Neuronal stem cell (in vitro differentiated cells): ENCODE data around the gene CFTR.

Source experiments
- DNase-seq: peaks from one replicate; pipeline ENCODE4 v3.0.0-alpha.2; 2013; ENCODE audit warnings: low spot score
- H2AFZ ChIP-seq: one replicate; pipeline ENCODE4 v1.6.1; 2013; ENCODE audit warnings: mild to moderate bottlenecking, low read length, inconsistent platforms
- H2AK5ac ChIP-seq: 2 replicates; pipeline ENCODE4 v1.6.1; 2013; ENCODE audit warnings: low read depth, mild to moderate bottlenecking, inconsistent platforms, low read length, moderate library complexity, mixed read lengths
- H2BK120ac ChIP-seq: 2 replicates; pipeline ENCODE4 v1.6.1; 2013; ENCODE audit warnings: low read depth, mild to moderate bottlenecking, inconsistent platforms, low read length, moderate library complexity, mixed read lengths
- H2BK12ac ChIP-seq: one replicate; pipeline ENCODE4 v1.6.1; 2013; ENCODE audit warnings: low read length, inconsistent platforms
- H2BK15ac ChIP-seq: 2 replicates; pipeline ENCODE4 v1.6.1; 2013; ENCODE audit warnings: mild to moderate bottlenecking, low read length, inconsistent platforms, mixed read lengths
- H2BK5ac ChIP-seq: one replicate; pipeline ENCODE4 v1.6.1; 2013; ENCODE audit warnings: inconsistent platforms, mild to moderate bottlenecking, low read length, moderate library complexity
- H3K14ac ChIP-seq: one replicate; pipeline ENCODE4 v1.6.1; 2013; ENCODE audit warnings: low read length, inconsistent platforms
- H3K18ac ChIP-seq: 2 replicates; pipeline ENCODE4 v1.6.1; 2013; ENCODE audit warnings: low read length, inconsistent platforms
- H3K23ac ChIP-seq: 2 replicates; pipeline ENCODE4 v1.6.1; 2013; ENCODE audit warnings: low read depth, mild to moderate bottlenecking, mixed read lengths, low read length, inconsistent platforms; ENCODE audit not compliant: poor library complexity
- H3K27ac ChIP-seq: replicated peaks from 3 replicates; pipeline ENCODE4 v1.5.1; 2013; ENCODE audit warnings: low read length, inconsistent platforms
- H3K27me3 ChIP-seq, 3 experiments: 2 replicates each; pipeline ENCODE4 v1.6.1; 2013; ENCODE audit warnings: low read length in 3 of 3, mild to moderate bottlenecking in 2 of 3, inconsistent platforms in 1 of 3, low read depth in 1 of 3, mixed read lengths in 1 of 3, moderate library complexity in 1 of 3; ENCODE audit not compliant: control insufficient read depth in 3 of 3, insufficient read depth in 3 of 3
- H3K36me3 ChIP-seq, 2 donors: replicated peaks in 1 of 2; 2 replicates each; pipeline ENCODE4 v1.6.1; 2013; ENCODE audit warnings: low read length in 2 of 2; ENCODE audit not compliant: control insufficient read depth in 2 of 2, insufficient read depth in 2 of 2
- H3K4ac ChIP-seq: 2 replicates; pipeline ENCODE4 v1.6.1; 2013; ENCODE audit warnings: inconsistent platforms, mild to moderate bottlenecking, low read length, moderate library complexity
- H3K4me1 ChIP-seq, 2 donors: 1 replicate in 1 of 2; 2 replicates in 1 of 2; pipeline ENCODE4 v1.6.1; 2013; ENCODE audit warnings: low read length in 2 of 2, low read depth in 1 of 2; ENCODE audit not compliant: control insufficient read depth in 2 of 2, insufficient read depth in 1 of 2
- H3K4me2 ChIP-seq: one replicate; pipeline ENCODE4 v1.6.1; 2013; ENCODE audit warnings: mild to moderate bottlenecking, low read length, inconsistent platforms; ENCODE audit not compliant: insufficient read depth, poor library complexity, severe bottlenecking
- H3K4me3 ChIP-seq, 2 donors: 2 replicates each; pipeline ENCODE4 v1.5.1; 2013; ENCODE audit warnings: low read length in 2 of 2, mild to moderate bottlenecking in 2 of 2, inconsistent platforms in 1 of 2, moderate library complexity in 1 of 2
- H3K79me1 ChIP-seq: one replicate; pipeline ENCODE4 v1.6.1; 2013; ENCODE audit warnings: low read depth, mild to moderate bottlenecking, inconsistent platforms, low read length, moderate library complexity
- H3K9ac ChIP-seq: one replicate; pipeline ENCODE4 v1.6.1; 2013; ENCODE audit warnings: mild to moderate bottlenecking, low read depth, low read length, inconsistent platforms; ENCODE audit not compliant: poor library complexity
- H3K9me3 ChIP-seq, 2 donors: replicated peaks in 1 of 2; 2 replicates each; pipeline versions ENCODE3 to v1.6.1; 2013; ENCODE audit warnings: low read length in 2 of 2, mild to moderate bottlenecking in 2 of 2, inconsistent platforms in 1 of 2, low read depth in 1 of 2, mixed read lengths in 1 of 2, moderate library complexity in 1 of 2; ENCODE audit not compliant: control insufficient read depth in 2 of 2, insufficient read depth in 1 of 2
- H4K8ac ChIP-seq: one replicate; pipeline ENCODE4 v1.6.1; 2013; ENCODE audit warnings: low read depth, mild to moderate bottlenecking, inconsistent platforms, low read length, moderate library complexity
- H4K91ac ChIP-seq: one replicate; pipeline ENCODE4 v1.6.1; 2013; ENCODE audit warnings: low read length, low read depth, mild to moderate bottlenecking, inconsistent platforms; ENCODE audit not compliant: poor library complexity
- WGBS, 2 donors: extraction: QIAGEN DNeasy Blood & Tissue Kit; methylation state at CpG; one replicate each; pipeline ENCODE4 v1.1.7; 2013; ENCODE audit warnings: missing lambda C conversion rate in 2 of 2, mixed read lengths in 1 of 2; ENCODE audit not compliant: insufficient read length in 2 of 2, insufficient replicate concordance in 1 of 2; ENCODE audit errors: extremely low coverage in 2 of 2; 5-methylcytosine and 5-hydroxymethylcytosine counted together

The CFTR gene

GRCh38 chr7:117592011-117592635 is 112.3 kb downstream of the CFTR start:
- Histone ChIP-seq H4K8ac (no peak overlapping the region), H2BK15ac (no peak overlapping the region), H3K27me3 (no peaks in the 10 kb centered on the region), H3K18ac (no peak overlapping the region), H2BK5ac (no peak overlapping the region), H3K14ac (no peak overlapping the region), H4K91ac (no peak overlapping the region), H3K4me2 (no peak overlapping the region), H3K4me3 (no peak overlapping the region), H2BK120ac (no peak overlapping the region), H3K4ac (no peak overlapping the region), H3K27ac (no peak overlapping the region), H3K9ac (no peak overlapping the region), H3K9me3 (no peaks in the 10 kb centered on the region), H2AFZ (no peak overlapping the region), H3K79me1 (no peaks in the 10 kb centered on the region), H3K36me3 (no peaks in the 10 kb centered on the region), H3K23ac (no peak overlapping the region), H3K4me1 (no peaks in the 10 kb centered on the region), H2BK12ac (no peak overlapping the region), H2AK5ac (no peak overlapping the region)
- no CpG with 5 or more reads among the region's 11 CpGs for WGBS, 2 donors
- no peak for DNase-seq

DNA sequence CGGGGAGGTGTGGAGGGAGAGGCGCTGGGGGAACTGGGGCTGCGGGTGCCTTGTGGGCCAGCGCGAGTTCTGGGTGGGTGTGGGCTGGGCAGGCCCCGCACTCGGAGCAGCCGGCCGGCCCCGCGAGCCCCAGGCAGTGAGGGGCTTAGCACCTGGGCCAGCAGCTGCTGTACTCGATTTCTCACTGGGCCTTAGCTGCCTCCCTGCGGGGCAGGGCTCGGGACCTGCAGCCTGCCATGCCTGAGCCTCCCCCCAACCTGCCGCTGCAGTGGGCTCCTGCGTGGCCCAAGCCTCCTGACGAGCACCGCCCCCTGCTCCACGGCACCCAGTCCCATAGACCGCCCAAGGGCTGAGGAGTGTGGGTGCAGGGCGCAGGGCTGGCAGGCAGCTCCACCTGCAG is 116.3 kb downstream of the CFTR start:
- Histone ChIP-seq H3K18ac (peak overlapping the region; percentile 28), H3K27me3 (no peaks in the 10 kb centered on the region), H2BK15ac (no peak overlapping the region), H2BK120ac (no peak overlapping the region), H3K14ac (no peak overlapping the region), H4K8ac (no peak overlapping the region), H2BK12ac (peak overlapping the region; percentile 41), H2AK5ac (no peak overlapping the region), H2BK5ac (no peak overlapping the region), H3K4me1 (peaks cover 0 to 3% of the 10 kb centered on the region in 2 donors), H3K79me1 (no peaks in the 10 kb centered on the region), H2AFZ (no peak overlapping the region), H3K36me3 (no peaks in the 10 kb centered on the region), H3K9ac (no peak overlapping the region), H4K91ac (no peak overlapping the region), H3K4ac (no peak overlapping the region), H3K27ac (no peak overlapping the region), H3K23ac (no peak overlapping the region), H3K4me2 (no peak overlapping the region), H3K4me3 (no peak overlapping the region), H3K9me3 (no peaks in the 10 kb centered on the region)
- DNase-seq: no peak
- WGBS, 2 donors: no CpG with 5 or more reads among the region's 21 CpGs

- H2BK120ac ChIP-seq: no peak overlapping the region
- H4K91ac ChIP-seq: no peak overlapping the region
- no peak overlapping the region for H2AFZ ChIP-seq
- no peak overlapping the region for H3K4ac ChIP-seq
- H3K23ac ChIP-seq: no peak overlapping the region
- H3K18ac ChIP-seq: no peak overlapping the region
- no peak overlapping the region for H2AK5ac ChIP-seq
- no peak overlapping the region for H2BK5ac ChIP-seq
- H2BK12ac ChIP-seq: no peak overlapping the region
- no peak overlapping the region for H3K4me2 ChIP-seq
- H3K79me1 ChIP-seq: no peaks in the 10 kb centered on the region
- no CpG with 5 or more reads among the region's 2 CpGs for WGBS, 2 donors
- H4K8ac ChIP-seq: no peak overlapping the region
- no peaks in the 10 kb centered on the region for H3K27me3 ChIP-seq
- H3K9me3 ChIP-seq: no peaks in the 10 kb centered on the region
- peaks cover 0 to 3% of the 10 kb centered on the region in 2 donors for H3K4me1 ChIP-seq
- H2BK15ac ChIP-seq: no peak overlapping the region
- H3K9ac ChIP-seq: no peak overlapping the region
- peak; percentile 8 for DNase-seq
- no peak overlapping the region for H3K4me3 ChIP-seq
- no peak overlapping the region for H3K14ac ChIP-seq
- no peaks in the 10 kb centered on the region for H3K36me3 ChIP-seq
- H3K27ac ChIP-seq: no peak overlapping the region
These were observed 117.9 kb downstream of the CFTR start for GRCh38 chr7:117597755-117598154.

DNA sequence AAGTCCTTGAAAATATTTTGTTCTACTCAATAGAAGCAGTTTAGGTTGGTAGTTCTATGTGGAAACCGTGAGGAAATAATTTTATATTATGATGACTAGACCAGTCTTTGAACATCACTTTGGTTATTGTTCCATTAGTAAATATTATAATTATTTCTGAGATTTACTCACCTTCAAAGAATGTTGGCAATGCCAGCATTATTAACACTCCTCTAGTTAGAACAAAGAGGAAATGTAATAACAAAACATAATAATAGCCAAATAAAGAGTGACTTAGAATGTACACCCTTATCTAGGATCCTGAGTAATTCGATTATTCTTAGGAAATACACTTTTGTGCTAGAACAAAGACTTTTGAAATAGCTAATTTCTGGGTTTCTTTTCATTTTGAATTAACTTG is 121.1 kb downstream of the CFTR start:
- no peak overlapping the region for H2BK12ac ChIP-seq
- no peak overlapping the region for H2AK5ac ChIP-seq
- no CpG with 5 or more reads among the region's 2 CpGs for WGBS, 2 donors
- H3K4ac ChIP-seq: no peak overlapping the region
- H2BK120ac ChIP-seq: no peak overlapping the region
- H3K9ac ChIP-seq: no peak overlapping the region
- no peak overlapping the region for H2BK15ac ChIP-seq
- no peak overlapping the region for H2BK5ac ChIP-seq
- H3K4me3 ChIP-seq: no peak overlapping the region
- H3K14ac ChIP-seq: no peak overlapping the region
- no peak overlapping the region for H3K23ac ChIP-seq
- no peaks in the 10 kb centered on the region for H3K9me3 ChIP-seq
- no peaks in the 10 kb centered on the region for H3K79me1 ChIP-seq
- peaks cover 0 to 3% of the 10 kb centered on the region in 2 donors for H3K4me1 ChIP-seq
- DNase-seq: no peak
- no peak overlapping the region for H4K91ac ChIP-seq
- no peak overlapping the region for H3K27ac ChIP-seq
- H3K18ac ChIP-seq: no peak overlapping the region
- no peak overlapping the region for H2AFZ ChIP-seq
- no peak overlapping the region for H3K4me2 ChIP-seq
- H4K8ac ChIP-seq: no peak overlapping the region
- H3K27me3 ChIP-seq: no peaks in the 10 kb centered on the region
- H3K36me3 ChIP-seq: no peaks in the 10 kb centered on the region
